Fibroblast of villous mesenchyme (primary cell): ENCODE data around the gene SHISA6. TPM values are rescaled to one million over a fixed set of nuclear protein-coding genes. Genes with fewer than 3 reads are reported as not detected.

Experiments
- DNase-seq: peaks from one replicate; pipeline ENCODE4 v3.0.0-alpha.2; 2010; ENCODE audit warnings: low read depth
- H3K4me3 ChIP-seq: 2 replicates; pipeline ENCODE4 v1.5.1; 2011; ENCODE audit warnings: low read depth, mild to moderate bottlenecking, low read length
- CTCF ChIP-seq: IDR thresholded peaks from 2 replicates; pipeline ENCODE4 v1.5.1; 2012; ENCODE audit warnings: low read depth, mild to moderate bottlenecking, low read length; ENCODE audit not compliant: insufficient read depth
- total RNA-seq: library from RNA; depleted of rRNA; stranded (reverse); fragments of >200 nt; gene quantifications from 2 replicates; pipeline ENCODE4 v1.2.3, GENCODE V29; 2012

Gene SHISA6
- total RNA-seq, 1 donor, result not detected

GRCh38 chr17:11564589-11565380 is 323.8 kb downstream of the SHISA6 start:
- no peak for TF ChIP-seq CTCF
- no peak overlapping the region for H3K4me3 ChIP-seq
- DNase-seq, result no peak

GRCh38 chr17:11565591-11565990 is 324.6 kb downstream of the SHISA6 start:
- TF ChIP-seq CTCF, result no peak
- H3K4me3 ChIP-seq, result no peak overlapping the region
- DNase-seq, result no peak

- TF ChIP-seq CTCF, result no peak
- H3K4me3 ChIP-seq, result no peak overlapping the region
- DNase-seq, result no peak
Measured at GRCh38 chr17:11578998-11579397, 338.0 kb downstream of the SHISA6 start.

- no peak for TF ChIP-seq CTCF
- DNase-seq, result no peak
- no peak overlapping the region for H3K4me3 ChIP-seq
Measured at GRCh38 chr17:11580677-11581076, 339.7 kb downstream of the SHISA6 start.

GRCh38 chr17:11582217-11582616 is 341.2 kb downstream of the SHISA6 start:
- no peak overlapping the region for H3K4me3 ChIP-seq
- no peak for DNase-seq
- TF ChIP-seq CTCF, result no peak

- TF ChIP-seq CTCF, result no peak
- H3K4me3 ChIP-seq, result no peak overlapping the region
- no peak for DNase-seq
Measured at GRCh38 chr17:11583306-11583992, 342.4 kb downstream of the SHISA6 start.
